Daoy (cell line): ENCODE results near the gene KEAP1. TPM values are rescaled to one million over a fixed set of nuclear protein-coding genes. Genes with fewer than 3 reads are reported as not detected.
A peak's percentile ranks its signal among the peaks of the same experiment; 100 is the strongest.
"Not testable (repeated sequence)": the region's sequence is repeated elsewhere in the genome, so short reads cannot be mapped to it uniquely, and the experiment has no call there.

ENCODE experiments used
- DNase-seq: peaks from one replicate; pipeline ENCODE4 v3.0.0-alpha.2; 2015; ENCODE audit warnings: low read depth
- total RNA-seq: library from RNA; depleted of rRNA; stranded (reverse); fragments of >200 nt; shearing (Covaris generic); gene quantifications from 2 replicates; pipeline ENCODE4 v1.2.3, GENCODE V29; 2014

Gene KEAP1
- total RNA-seq, 1 experiment from 2014 or later, result 92.3 TPM

DNA sequence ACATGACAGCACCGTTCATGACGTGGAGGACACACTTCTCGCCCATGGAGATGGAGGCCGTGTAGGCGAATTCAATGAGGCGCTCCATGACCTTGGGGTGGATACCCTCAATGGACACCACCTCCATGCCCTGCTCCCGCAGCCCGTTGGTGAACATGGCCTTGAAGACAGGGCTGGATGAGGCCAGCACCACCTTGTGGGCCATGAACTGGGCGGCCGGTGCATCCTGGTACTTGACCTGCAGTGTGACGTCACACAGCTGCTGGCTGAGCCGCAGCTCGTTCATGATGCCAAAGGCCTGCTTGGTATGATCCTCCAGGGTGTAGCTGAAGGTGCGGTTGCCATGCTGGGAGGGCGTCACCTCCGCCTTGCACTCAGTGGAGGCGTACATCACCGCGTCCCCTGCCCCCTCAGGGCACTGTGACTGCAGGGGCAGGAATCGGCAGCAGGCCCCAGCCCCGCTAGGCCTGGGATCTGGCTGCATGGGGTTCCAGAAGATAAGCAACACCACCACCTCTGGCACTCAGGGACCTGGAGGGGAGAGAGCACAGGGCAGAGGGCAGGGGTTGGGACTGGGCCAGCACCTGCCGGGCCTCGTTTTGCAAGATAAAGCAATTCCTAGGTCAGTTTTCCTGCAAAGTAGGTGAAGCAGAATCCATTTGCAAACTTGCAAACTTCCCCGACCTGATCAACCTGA lies 3.5 kb downstream of the KEAP1 start:
- no peak for DNase-seq

DNA sequence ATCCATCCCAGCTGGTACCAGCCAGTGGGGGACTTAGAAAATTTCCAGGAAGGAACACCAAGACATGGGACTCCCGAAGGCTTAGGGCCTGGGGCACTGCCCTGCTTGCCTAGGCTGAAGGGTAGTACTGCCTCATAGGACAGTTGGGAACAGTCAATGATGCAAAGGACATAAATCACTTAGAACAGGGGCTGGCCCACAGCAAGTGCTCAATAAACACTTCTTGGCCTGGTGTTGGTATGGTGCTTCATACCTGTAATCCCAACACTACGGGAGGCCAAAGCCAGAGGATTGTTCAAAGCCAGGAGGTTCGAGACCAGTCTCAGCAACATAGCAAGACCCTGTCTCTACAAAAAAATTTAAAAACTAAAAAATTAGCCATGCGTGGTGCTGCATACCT lies 5.8 kb downstream of the KEAP1 start:
- DNase-seq, result no peak

GRCh38 chr19:10491472-10492047 lies 11.6 kb downstream of the KEAP1 start:
- no peak for DNase-seq

DNA sequence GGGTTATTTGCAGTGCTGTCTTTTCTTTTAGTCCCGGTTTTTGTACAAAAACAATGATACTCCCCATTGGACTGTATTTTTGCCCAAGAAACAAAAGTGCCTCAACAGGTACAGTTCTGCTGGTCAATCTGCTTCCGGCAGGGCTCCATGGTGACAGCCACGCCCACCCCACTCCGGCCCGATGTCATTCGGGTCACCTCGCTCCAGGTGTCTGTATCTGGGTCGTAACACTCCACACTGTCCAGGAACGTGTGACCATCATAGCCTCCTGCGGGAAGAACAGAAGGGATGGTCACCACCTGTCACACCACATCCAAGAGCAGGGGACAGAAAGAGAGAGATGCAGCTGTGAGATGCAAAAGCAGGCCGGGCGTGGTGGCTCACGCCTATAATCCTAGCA lies 16.6 kb downstream of the KEAP1 start:
- no peak for DNase-seq

- DNase-seq, result peak; percentile 62
Observed at GRCh38 chr19:10478903-10479384, 24.2 kb downstream of the KEAP1 start.

GRCh38 chr19:10478476-10478875 lies 24.7 kb downstream of the KEAP1 start:
- no peak for DNase-seq

GRCh38 chr19:10474962-10475451 lies 28.1 kb downstream of the KEAP1 start:
- no peak for DNase-seq

- DNase-seq, result no peak
Observed at GRCh38 chr19:10473192-10473591, 30.0 kb downstream of the KEAP1 start.

- DNase-seq, result no peak
Observed at GRCh38 chr19:10471909-10472308, 31.2 kb downstream of the KEAP1 start.

GRCh38 chr19:10468133-10468532 lies 35.0 kb downstream of the KEAP1 start:
- no peak for DNase-seq

GRCh38 chr19:10467104-10467706 lies 36.0 kb downstream of the KEAP1 start:
- no peak for DNase-seq

GRCh38 chr19:10464456-10464855 lies 38.7 kb downstream of the KEAP1 start:
- peak; percentile 27 for DNase-seq

- DNase-seq, result no peak
Observed at GRCh38 chr19:10462557-10462956, 40.6 kb downstream of the KEAP1 start.

GRCh38 chr19:10462042-10462441 lies 41.1 kb downstream of the KEAP1 start:
- not testable (repeated sequence) for DNase-seq

GRCh38 chr19:10461047-10461949 lies 41.9 kb downstream of the KEAP1 start:
- DNase-seq, result peak; percentile 96

GRCh38 chr19:10460714-10461046 lies 42.5 kb downstream of the KEAP1 start:
- DNase-seq, result no peak

GRCh38 chr19:10458733-10459132 lies 44.4 kb downstream of the KEAP1 start:
- not testable (repeated sequence) for DNase-seq

- no peak for DNase-seq
Observed at GRCh38 chr19:10454267-10454666, 48.9 kb downstream of the KEAP1 start.

- no peak for DNase-seq
Observed at GRCh38 chr19:10453852-10454251, 49.3 kb downstream of the KEAP1 start.

GRCh38 chr19:10452726-10453618 lies 50.2 kb downstream of the KEAP1 start:
- DNase-seq, result no peak
